Trophoblast cell (in vitro differentiated cells and primary cell): Measurements from ENCODE around the gene TSPAN32. TPM values are rescaled to one million over a fixed set of nuclear protein-coding genes. Genes with fewer than 3 reads are reported as not detected.
A peak's percentile ranks its signal among the peaks of the same experiment; 100 is the strongest.

Source experiments
- DNase-seq, 2 donors: peaks; one replicate each; pipeline ENCODE4 v3.0.0-alpha.2; 2016
- H2AFZ ChIP-seq: 2 replicates; pipeline ENCODE4 v1.6.1; 2013; ENCODE audit warnings: low read length, moderate library complexity, mild to moderate bottlenecking; ENCODE audit not compliant: insufficient read depth, poor library complexity
- H2AK5ac ChIP-seq: 2 replicates; pipeline ENCODE4 v1.6.1; 2013; ENCODE audit warnings: mild to moderate bottlenecking, low read length
- H2BK120ac ChIP-seq: 2 replicates; pipeline ENCODE4 v1.6.1; 2013; ENCODE audit warnings: low read length, mild to moderate bottlenecking, moderate library complexity; ENCODE audit not compliant: insufficient read depth, poor library complexity
- H2BK12ac ChIP-seq: 2 replicates; pipeline ENCODE4 v1.6.1; 2013; ENCODE audit warnings: mild to moderate bottlenecking, low read length, moderate library complexity
- H2BK5ac ChIP-seq: 2 replicates; pipeline ENCODE4 v1.6.1; 2013; ENCODE audit warnings: low read length, low read depth, moderate library complexity, mild to moderate bottlenecking; ENCODE audit not compliant: poor library complexity
- H3K14ac ChIP-seq: 2 replicates; pipeline ENCODE4 v1.6.1; 2013; ENCODE audit warnings: mild to moderate bottlenecking, low read length
- H3K18ac ChIP-seq: 2 replicates; pipeline ENCODE4 v1.6.1; 2013; ENCODE audit warnings: mild to moderate bottlenecking, low read length
- H3K23ac ChIP-seq: 2 replicates; pipeline ENCODE4 v1.6.1; 2013; ENCODE audit warnings: low read length
- H3K27ac ChIP-seq: 2 replicates; pipeline ENCODE4 v1.5.1; 2013; ENCODE audit warnings: low read depth, mild to moderate bottlenecking, inconsistent platforms, low read length, moderate library complexity
- H3K27me3 ChIP-seq: 2 replicates; pipeline ENCODE4 v1.6.1; 2013; ENCODE audit warnings: inconsistent platforms, mild to moderate bottlenecking, low read length, moderate library complexity; ENCODE audit not compliant: insufficient read depth
- H3K36me3 ChIP-seq, 2 experiments: 1 replicate in 1 of 2; 2 replicates in 1 of 2; pipeline ENCODE4 v1.6.1; 2013; ENCODE audit warnings: low read length in 2 of 2, mild to moderate bottlenecking in 2 of 2, moderate library complexity in 1 of 2; ENCODE audit not compliant: insufficient read depth in 2 of 2, control insufficient read depth in 1 of 2
- H3K4ac ChIP-seq: 2 replicates; pipeline ENCODE4 v1.6.1; 2013; ENCODE audit warnings: low read depth, mild to moderate bottlenecking, low read length, moderate library complexity
- H3K4me1 ChIP-seq, 2 experiments: 1 replicate in 1 of 2; 2 replicates in 1 of 2; pipeline ENCODE4 v1.6.1; 2013; ENCODE audit warnings: low read length in 2 of 2, mild to moderate bottlenecking in 2 of 2, moderate library complexity in 1 of 2; ENCODE audit not compliant: insufficient read depth in 2 of 2, control insufficient read depth in 1 of 2
- H3K4me2 ChIP-seq: 2 replicates; pipeline ENCODE4 v1.6.1; 2013; ENCODE audit warnings: inconsistent platforms, mild to moderate bottlenecking, low read length, moderate library complexity
- H3K4me3 ChIP-seq: 2 replicates; pipeline ENCODE4 v1.5.1; 2013; ENCODE audit warnings: mild to moderate bottlenecking, low read depth, low read length, inconsistent platforms
- H3K79me1 ChIP-seq: one replicate; pipeline ENCODE4 v1.6.1; 2013; ENCODE audit warnings: low read length
- H3K79me2 ChIP-seq: 2 replicates; pipeline ENCODE4 v1.6.1; 2013; ENCODE audit warnings: low read length, mild to moderate bottlenecking; ENCODE audit not compliant: control insufficient read depth, insufficient read depth, poor library complexity
- H3K9ac ChIP-seq: 2 replicates; pipeline ENCODE4 v1.6.1; 2013; ENCODE audit warnings: mild to moderate bottlenecking, low read length
- H3K9me3 ChIP-seq: 2 replicates; pipeline ENCODE4 v1.6.1; 2013; ENCODE audit warnings: low read depth, mild to moderate bottlenecking, control low read depth, inconsistent platforms, low read length; ENCODE audit not compliant: insufficient read depth
- H4K12ac ChIP-seq: 2 replicates; pipeline ENCODE4 v1.6.1; 2013; ENCODE audit warnings: low read depth, mild to moderate bottlenecking, low read length, moderate library complexity
- H4K8ac ChIP-seq: 2 replicates; pipeline ENCODE4 v1.6.1; 2013; ENCODE audit warnings: low read depth, mild to moderate bottlenecking, low read length, moderate library complexity
- H4K91ac ChIP-seq: one replicate; pipeline ENCODE4 v1.6.1; 2013; ENCODE audit warnings: low read depth, mild to moderate bottlenecking, low read length, moderate library complexity
- WGBS: extraction: QIAGEN DNeasy Blood & Tissue Kit; methylation state at CpG from one replicate; pipeline ENCODE4 v1.1.7; 2013; ENCODE audit warnings: missing lambda C conversion rate; ENCODE audit not compliant: insufficient read length, insufficient coverage; ENCODE audit errors: extremely low coverage; 5-methylcytosine and 5-hydroxymethylcytosine counted together
- polyA plus RNA-seq: library from polyadenylated mRNA; stranded (reverse); fragments of 200-250 nt; gene quantifications from 2 replicates; pipeline ENCODE4 v1.2.3, GENCODE V29; 2013

Gene TSPAN32, protein sequence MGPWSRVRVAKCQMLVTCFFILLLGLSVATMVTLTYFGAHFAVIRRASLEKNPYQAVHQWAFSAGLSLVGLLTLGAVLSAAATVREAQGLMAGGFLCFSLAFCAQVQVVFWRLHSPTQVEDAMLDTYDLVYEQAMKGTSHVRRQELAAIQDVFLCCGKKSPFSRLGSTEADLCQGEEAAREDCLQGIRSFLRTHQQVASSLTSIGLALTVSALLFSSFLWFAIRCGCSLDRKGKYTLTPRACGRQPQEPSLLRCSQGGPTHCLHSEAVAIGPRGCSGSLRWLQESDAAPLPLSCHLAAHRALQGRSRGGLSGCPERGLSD
- not detected in 2 replicates for polyA plus RNA-seq

DNA sequence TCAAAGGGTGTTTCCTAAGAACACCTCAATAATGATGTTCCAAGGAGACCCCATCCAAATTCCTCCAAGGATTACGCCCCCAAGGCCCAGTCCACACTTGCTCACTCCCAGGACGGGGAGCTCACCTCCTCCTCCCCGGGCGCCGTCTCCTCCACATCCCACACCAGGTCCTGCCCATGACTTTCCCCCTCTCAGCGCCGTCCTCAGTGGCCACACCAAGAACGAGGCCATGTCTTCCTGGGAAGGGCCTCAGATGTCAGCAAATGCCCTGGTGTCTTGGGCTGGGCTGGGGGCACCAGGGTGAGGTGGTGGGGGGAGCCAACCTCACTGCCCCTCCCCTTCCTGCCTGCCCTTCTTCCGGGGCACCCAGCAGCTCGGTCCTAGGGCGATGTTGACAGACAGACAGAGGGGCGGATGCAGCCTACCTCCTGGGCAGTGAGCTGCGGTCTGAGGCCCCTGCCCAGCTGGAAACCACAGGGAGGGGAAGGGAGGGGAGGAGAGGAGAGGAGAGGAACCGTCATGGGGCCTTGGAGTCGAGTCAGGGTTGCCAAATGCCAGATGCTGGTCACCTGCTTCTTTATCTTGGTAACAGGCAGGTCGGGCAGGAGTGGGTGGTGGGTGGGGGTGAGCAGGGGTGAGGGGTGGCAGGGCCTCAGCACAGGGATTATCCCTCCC, at the start of gene TSPAN32, which contains the start of gene C11orf21:
Gene TSPAN32 (plus strand): TSS at position 383 of the 675 bp plus-strand sequence. CDS start 137 bp downstream, at position 520.
Gene C11orf21 (minus strand): TSS at position 288 of the 675 bp plus-strand sequence. CDS start 110 bp downstream, at position 178.
- no peak within 1 kb of the TSS for H2AFZ ChIP-seq
- no peak within 1 kb of the TSS for H2BK120ac ChIP-seq
- H3K14ac ChIP-seq: no peak within 1 kb of the TSS
- H3K27ac ChIP-seq: no peak within 1 kb of the TSS
- H3K4ac ChIP-seq: no peak within 1 kb of the TSS
- H4K91ac ChIP-seq: no peak within 1 kb of the TSS
- no peak within 1 kb of the TSS for H3K18ac ChIP-seq
- no peaks in the 10 kb centered on the region for H3K4me1 ChIP-seq
- peaks cover 2% of the 10 kb centered on the region for H3K9me3 ChIP-seq
- no peaks in the 10 kb centered on the region for H3K27me3 ChIP-seq
- H3K4me2 ChIP-seq: no peak within 1 kb of the TSS
- H3K4me3 ChIP-seq: no peak within 1 kb of the TSS
- H3K9ac ChIP-seq: no peak within 1 kb of the TSS
- H4K8ac ChIP-seq: no peak within 1 kb of the TSS
- H3K79me1 ChIP-seq: no peaks in the 10 kb centered on the region
- H2BK12ac ChIP-seq: no peak within 1 kb of the TSS
- no peak within 1 kb of the TSS for H3K23ac ChIP-seq
- H4K12ac ChIP-seq: no peak within 1 kb of the TSS
- H2AK5ac ChIP-seq: no peak within 1 kb of the TSS
- H3K79me2 ChIP-seq: no peaks in the 10 kb centered on the region
- DNase-seq: no peak
- H3K36me3 ChIP-seq: no peaks in the 10 kb centered on the region
- no CpG with 5 or more reads among the region's 16 CpGs for WGBS
- no peak within 1 kb of the TSS for H2BK5ac ChIP-seq

DNA sequence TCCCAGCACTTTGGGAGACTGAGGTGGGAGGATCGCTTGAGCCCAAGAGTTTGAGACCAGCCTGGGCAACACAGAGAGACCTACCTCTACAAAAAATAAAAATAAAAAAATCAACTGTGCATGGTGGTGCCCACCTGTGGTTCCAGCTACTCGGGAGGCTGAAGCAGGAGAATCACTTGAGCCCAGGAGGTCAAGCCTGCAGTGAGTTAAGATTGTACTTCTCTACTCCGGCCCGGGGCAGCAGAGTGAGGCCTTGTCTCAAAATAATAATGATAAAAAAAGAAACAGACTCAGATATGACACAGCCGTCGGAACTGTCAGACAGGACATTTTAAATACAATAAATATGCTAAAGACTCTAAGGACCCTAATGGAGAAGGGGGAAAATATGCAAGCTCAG, 49.8 kb upstream of the TSPAN32 start:
- Histone ChIP-seq H3K4me2 (no peak overlapping the region), H2BK120ac (no peak overlapping the region), H2BK12ac (no peak overlapping the region), H3K14ac (no peak overlapping the region), H3K4me1 (peaks cover 14 to 17% of the 10 kb centered on the region in 2 experiments), H3K36me3 (no peaks in the 10 kb centered on the region), H2BK5ac (no peak overlapping the region), H4K91ac (no peak overlapping the region), H2AK5ac (no peak overlapping the region), H3K23ac (no peak overlapping the region), H4K8ac (no peak overlapping the region), H3K27me3 (no peaks in the 10 kb centered on the region), H3K27ac (no peak overlapping the region), H3K18ac (no peak overlapping the region), H3K9ac (no peak overlapping the region), H3K79me1 (no peaks in the 10 kb centered on the region), H3K79me2 (no peaks in the 10 kb centered on the region), H3K9me3 (no peaks in the 10 kb centered on the region), H4K12ac (no peak overlapping the region), H2AFZ (no peak overlapping the region), H3K4me3 (no peak overlapping the region), H3K4ac (no peak overlapping the region)
- DNase-seq: no peak
- WGBS: no CpG with 5 or more reads among the region's 6 CpGs

- Histone ChIP-seq H3K9ac (no peak overlapping the region), H3K23ac (no peak overlapping the region), H3K4me1 (peaks cover 11 to 13% of the 10 kb centered on the region in 2 experiments), H3K79me1 (peaks cover 3% of the 10 kb centered on the region), H2BK12ac (no peak overlapping the region), H3K79me2 (no peaks in the 10 kb centered on the region), H4K8ac (no peak overlapping the region), H4K91ac (no peak overlapping the region), H2BK5ac (no peak overlapping the region), H3K18ac (no peak overlapping the region), H4K12ac (no peak overlapping the region), H3K4me3 (no peak overlapping the region), H3K14ac (no peak overlapping the region), H2BK120ac (no peak overlapping the region), H2AFZ (no peak overlapping the region), H3K27ac (no peak overlapping the region), H3K27me3 (no peaks in the 10 kb centered on the region), H2AK5ac (no peak overlapping the region), H3K4me2 (peak overlapping the region; percentile 2), H3K36me3 (no peaks in the 10 kb centered on the region), H3K9me3 (peaks cover 2% of the 10 kb centered on the region), H3K4ac (no peak overlapping the region)
- WGBS: no CpG with 5 or more reads among the region's 14 CpGs
- no peak for DNase-seq
Observed at GRCh38 chr11:2256293-2256913, 45.4 kb upstream of the TSPAN32 start.

- H3K79me1 ChIP-seq: peaks cover 3% of the 10 kb centered on the region
- H3K36me3 ChIP-seq: no peaks in the 10 kb centered on the region
- H3K4me2 ChIP-seq: peak overlapping the region; percentile 2
- WGBS: no CpG with 5 or more reads among the region's 31 CpGs
- peak overlapping the region; percentile 21 for H3K14ac ChIP-seq
- peak overlapping the region; percentile 14 for H3K18ac ChIP-seq
- H3K9ac ChIP-seq: no peak overlapping the region
- H3K4me1 ChIP-seq: peaks cover 11 to 13% of the 10 kb centered on the region in 2 experiments
- no peak overlapping the region for H4K12ac ChIP-seq
- peaks cover 2% of the 10 kb centered on the region for H3K9me3 ChIP-seq
- no peak overlapping the region for H2BK120ac ChIP-seq
- no peak overlapping the region for H3K4ac ChIP-seq
- H3K27ac ChIP-seq: peak overlapping the region; percentile 56
- H3K79me2 ChIP-seq: no peaks in the 10 kb centered on the region
- peak overlapping the region; percentile 44 for H4K8ac ChIP-seq
- no peak overlapping the region for H2AFZ ChIP-seq
- H2BK5ac ChIP-seq: peak overlapping the region; percentile 28
- no peak overlapping the region for H2AK5ac ChIP-seq
- no peak overlapping the region for H2BK12ac ChIP-seq
- no peaks in the 10 kb centered on the region for H3K27me3 ChIP-seq
- no peak overlapping the region for H3K23ac ChIP-seq
- peak overlapping the region; percentile 75 for H4K91ac ChIP-seq
- no peak overlapping the region for H3K4me3 ChIP-seq
- DNase-seq: peak; percentile 97 to 98
Observed at GRCh38 chr11:2256951-2257700, 44.7 kb upstream of the TSPAN32 start.
